ENCODE results near the gene HAPLN3. TPM values are rescaled to one million over a fixed set of nuclear protein-coding genes. Genes with fewer than 3 reads are reported as not detected.

The HAPLN3 gene
- total RNA-seq, 4 donors from 2014 or later, result 3.9 to 18.8 (median 8.9) TPM

- no peak for TF ChIP-seq CTCF (IDR thresholded peaks at IDR 0.05; ENCODE audit: low read depth)
These were observed 65.3 kb downstream of the HAPLN3 start for GRCh38 chr15:88830016-88830415.

- no peak for TF ChIP-seq CTCF (IDR thresholded peaks at IDR 0.05; ENCODE audit: low read depth)
These were observed 66.6 kb downstream of the HAPLN3 start for GRCh38 chr15:88828791-88829190.

Other genes with a start within 250 kb of the HAPLN3 start
- not detected for gene ACAN, start 92.1 kb downstream of the HAPLN3 start, total RNA-seq
- gene MFGE8, start 17.8 kb upstream of the HAPLN3 start, total RNA-seq, result 100 to 1,000 TPM; 213 to 446 (median 343) TPM
- 10 to 100 TPM; 50.0 to 79.9 (median 65.2) TPM for gene ABHD2, start 192.9 kb upstream of the HAPLN3 start, total RNA-seq

Data from subcutaneous adipose tissue (tissue), 4 donors.